ENCODE results near the gene TBXAS1. TPM values are rescaled to one million over a fixed set of nuclear protein-coding genes. Genes with fewer than 3 reads are reported as not detected.

The TBXAS1 gene
- total RNA-seq, 2 donors from 2014 or later = 3.6 to 10.6 TPM

- H3K27ac ChIP-seq = no peak overlapping the region
- no peaks in the 10 kb centered on the region for H3K4me1 ChIP-seq
- 80% methylated on average over 7 of the region's 7 CpGs for WGBS, 2 donors
- no peak for TF ChIP-seq POLR2A (IDR thresholded peaks at IDR 0.05)
- TF ChIP-seq, protein P1, sequence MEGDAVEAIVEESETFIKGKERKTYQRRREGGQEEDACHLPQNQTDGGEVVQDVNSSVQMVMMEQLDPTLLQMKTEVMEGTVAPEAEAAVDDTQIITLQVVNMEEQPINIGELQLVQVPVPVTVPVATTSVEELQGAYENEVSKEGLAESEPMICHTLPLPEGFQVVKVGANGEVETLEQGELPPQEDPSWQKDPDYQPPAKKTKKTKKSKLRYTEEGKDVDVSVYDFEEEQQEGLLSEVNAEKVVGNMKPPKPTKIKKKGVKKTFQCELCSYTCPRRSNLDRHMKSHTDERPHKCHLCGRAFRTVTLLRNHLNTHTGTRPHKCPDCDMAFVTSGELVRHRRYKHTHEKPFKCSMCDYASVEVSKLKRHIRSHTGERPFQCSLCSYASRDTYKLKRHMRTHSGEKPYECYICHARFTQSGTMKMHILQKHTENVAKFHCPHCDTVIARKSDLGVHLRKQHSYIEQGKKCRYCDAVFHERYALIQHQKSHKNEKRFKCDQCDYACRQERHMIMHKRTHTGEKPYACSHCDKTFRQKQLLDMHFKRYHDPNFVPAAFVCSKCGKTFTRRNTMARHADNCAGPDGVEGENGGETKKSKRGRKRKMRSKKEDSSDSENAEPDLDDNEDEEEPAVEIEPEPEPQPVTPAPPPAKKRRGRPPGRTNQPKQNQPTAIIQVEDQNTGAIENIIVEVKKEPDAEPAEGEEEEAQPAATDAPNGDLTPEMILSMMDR (IDR thresholded peaks at IDR 0.05) = no peak
- H3K9me3 ChIP-seq = no peaks in the 10 kb centered on the region
- intact Hi-C loops (cut with DNase I) = no loop called here
- DNase-seq = no peak
- no peak for ATAC-seq
- peaks cover 4 to 18% of the 10 kb centered on the region in 2 donors for H3K36me3 ChIP-seq (replicated peaks in 1 of 2; ENCODE audit: insufficient read depth in 1 of 2, low read depth in 2 of 2)
- no peak overlapping the region for H3K4me3 ChIP-seq
- no peaks in the 10 kb centered on the region for H3K27me3 ChIP-seq
Observed at GRCh38 chr7:140035400-140036223, 206.5 kb downstream of the TBXAS1 start.

GRCh38 chr7:140036224-140036962 is 207.3 kb downstream of the TBXAS1 start:
- no peaks in the 10 kb centered on the region for H3K27me3 ChIP-seq
- intact Hi-C loops (cut with DNase I) = no loop called here
- H3K27ac ChIP-seq = no peak overlapping the region
- ATAC-seq (no peak), DNase-seq (no peak)
- TF ChIP-seq POLR2A (IDR thresholded peaks at IDR 0.05) = no peak
- TF ChIP-seq, protein P1 (IDR thresholded peaks at IDR 0.05) = no peak
- peaks cover 4 to 18% of the 10 kb centered on the region in 2 donors for H3K36me3 ChIP-seq (replicated peaks in 1 of 2; ENCODE audit: insufficient read depth in 1 of 2, low read depth in 2 of 2)
- H3K4me3 ChIP-seq = no peak overlapping the region
- H3K4me1 ChIP-seq = no peaks in the 10 kb centered on the region
- H3K9me3 ChIP-seq = no peaks in the 10 kb centered on the region
- 66 to 77% methylated on average over 11 of the region's 11 CpGs for WGBS, 2 donors

- TF ChIP-seq, protein P1 (IDR thresholded peaks at IDR 0.05) = no peak
- TF ChIP-seq POLR2A (IDR thresholded peaks at IDR 0.05) = no peak
- H3K27me3 ChIP-seq = no peaks in the 10 kb centered on the region
- DNase-seq = no peak
- ATAC-seq = no peak
- no peak overlapping the region for H3K27ac ChIP-seq
- H3K9me3 ChIP-seq = no peaks in the 10 kb centered on the region
- WGBS, 2 donors = 85 to 86% methylated on average over 7 of the region's 7 CpGs
- H3K4me1 ChIP-seq = no peaks in the 10 kb centered on the region
- intact Hi-C loops (cut with DNase I) = no loop called here
- H3K4me3 ChIP-seq = no peak overlapping the region
- peaks cover 4 to 16% of the 10 kb centered on the region in 2 donors for H3K36me3 ChIP-seq (replicated peaks in 1 of 2; ENCODE audit: insufficient read depth in 1 of 2, low read depth in 2 of 2)
Observed at GRCh38 chr7:140039066-140039465, 210.0 kb downstream of the TBXAS1 start.

DNA sequence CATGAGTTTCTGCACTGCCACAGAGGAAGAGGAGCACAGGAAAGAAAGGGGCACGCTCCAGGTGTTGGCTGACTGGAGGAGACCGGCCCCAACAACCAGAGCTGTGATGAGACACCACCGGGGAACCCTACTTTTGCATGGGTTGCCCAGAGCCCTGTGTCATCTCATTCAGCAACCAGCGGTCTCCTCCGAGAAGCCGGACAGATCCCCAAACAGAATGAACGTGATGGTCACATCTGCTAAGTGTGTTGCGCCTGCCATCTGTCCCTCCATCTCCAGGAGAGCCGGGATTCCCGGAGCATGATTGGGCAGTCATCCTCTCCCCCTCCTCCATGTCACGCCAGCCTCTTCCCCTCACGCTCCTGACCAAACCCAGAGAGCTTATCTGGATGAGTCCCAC is 210.8 kb downstream of the TBXAS1 start:
- ATAC-seq = no peak

More for the DNA sequence above, 210.8 kb downstream of the TBXAS1 start:
- intact Hi-C loops (cut with DNase I) = no loop called here
- Histone ChIP-seq H3K4me3 (no peak overlapping the region), H3K9me3 (no peaks in the 10 kb centered on the region), H3K27me3 (no peaks in the 10 kb centered on the region), H3K36me3 (replicated peaks in 1 of 2; ENCODE audit: insufficient read depth in 1 of 2, low read depth in 2 of 2) (peaks cover 4 to 16% of the 10 kb centered on the region in 2 donors), H3K27ac (no peak overlapping the region), H3K4me1 (no peaks in the 10 kb centered on the region)
- TF ChIP-seq, protein P1 (IDR thresholded peaks at IDR 0.05) = no peak
- no peak for TF ChIP-seq POLR2A (IDR thresholded peaks at IDR 0.05)
- WGBS, 2 donors = 90 to 93% methylated on average over 12 of the region's 12 CpGs
- no peak for DNase-seq
